HFF-Myc (cell line): ENCODE data around the gene ZBED4.

Source experiments
- DNase-seq: peaks from one replicate; pipeline ENCODE4 v3.0.0-alpha.2; 2011; ENCODE audit warnings: low read depth; ENCODE audit errors: extremely low read depth
- H3K4me3 ChIP-seq: replicated peaks from 2 replicates; pipeline ENCODE4 v1.5.1; 2011; ENCODE audit warnings: low read depth, mild to moderate bottlenecking, control low read depth, low read length
- CTCF ChIP-seq: IDR thresholded peaks from 2 replicates; pipeline ENCODE4 v1.5.1; 2012; ENCODE audit warnings: mild to moderate bottlenecking, low read depth, low read length, control low read depth; ENCODE audit errors: missing control alignments

ZBED4 gene

GRCh38 chr22:49885881-49886280, 32.2 kb downstream of the ZBED4 start:
- TF ChIP-seq CTCF: no peak
- H3K4me3 ChIP-seq: no peak overlapping the region
- DNase-seq: no peak

- no peak for TF ChIP-seq CTCF
- H3K4me3 ChIP-seq: no peak overlapping the region
- DNase-seq: no peak
These were observed 32.9 kb downstream of the ZBED4 start for GRCh38 chr22:49886346-49887063.

GRCh38 chr22:49887064-49887451, 33.4 kb downstream of the ZBED4 start:
- no peak for TF ChIP-seq CTCF
- H3K4me3 ChIP-seq: no peak overlapping the region
- no peak for DNase-seq

GRCh38 chr22:49887702-49888101, 34.1 kb downstream of the ZBED4 start:
- no peak for DNase-seq
- no peak overlapping the region for H3K4me3 ChIP-seq
- TF ChIP-seq CTCF: no peak

GRCh38 chr22:49889071-49889470, 35.4 kb downstream of the ZBED4 start:
- no peak overlapping the region for H3K4me3 ChIP-seq
- no peak for TF ChIP-seq CTCF
- no peak for DNase-seq

- H3K4me3 ChIP-seq: no peak overlapping the region
- no peak for DNase-seq
- no peak for TF ChIP-seq CTCF
These were observed 38.7 kb downstream of the ZBED4 start for GRCh38 chr22:49892226-49892899.
